ENCODE measurements around the gene PRKN. TPM values are rescaled to one million over a fixed set of nuclear protein-coding genes. Genes with fewer than 3 reads are reported as not detected.

The PRKN gene
- total RNA-seq, 1 experiment from 2014 or later: 0.46 TPM

- Histone ChIP-seq H3K4me3 (ENCODE audit: low read depth in 2 of 2, low read length in 2 of 2) (no peak overlapping the region), H3K36me3 (ENCODE audit: control insufficient read depth, insufficient read depth, low read length) (no peaks in the 10 kb centered on the region), H3K27ac (ENCODE audit: low read length) (no peak overlapping the region), H3K4me1 (ENCODE audit: control insufficient read depth, insufficient read depth, low read length) (no peaks in the 10 kb centered on the region), H3K9me3 (ENCODE audit: control insufficient read depth, insufficient read depth, low read depth, low read length) (no peaks in the 10 kb centered on the region), H3K27me3 (ENCODE audit: control insufficient read depth, insufficient read depth, low read length) (no peaks in the 10 kb centered on the region)
- no peak for DNase-seq (ENCODE audit: low read depth, low spot score)
- POLR2A ChIA-PET: no interaction called here
- BruUV-seq (replicated peaks): no TSS peak
- CTCF ChIA-PET: interaction anchor here (0.7 kb wide), 1 partner anchor 180 kb away, joined by 3 read pairs; no protein-coding TSS in a partner anchor
- intact Hi-C loops (cut with micrococcal nuclease; ENCODE audit: unreplicated experiment) (no loop called here), in situ Hi-C loops (cut with HindIII; ENCODE audit: low pct_unique_long_range_greater_than_20kb, low sequenced_read_pairs) (no loop called here)
- no peak for TF ChIP-seq SIN3A (IDR thresholded peaks at IDR 0.05; ENCODE audit: borderline replicate concordance, insufficient read depth, low read depth, low read length)
- TF ChIP-seq REST (IDR thresholded peaks at IDR 0.05; ENCODE audit: insufficient read depth in 1 of 2, low read depth in 2 of 2, low read length in 1 of 2): no peak
- no peak for TF ChIP-seq POLR2AphosphoS5 (IDR thresholded peaks at IDR 0.05; ENCODE audit: low read depth, low read length)
- TF ChIP-seq TCF7L2 (IDR thresholded peaks at IDR 0.05; ENCODE audit: low read depth, low read length): no peak
- TF ChIP-seq CTCF (IDR thresholded peaks at IDR 0.05): no peak
- ATAC-seq: no peak
Observed at GRCh38 chr6:161744211-161745067, 983.1 kb downstream of the PRKN start.

- CTCF ChIA-PET: interaction anchor here (0.7 kb wide), 1 partner anchor 181 kb away, joined by 3 read pairs; no protein-coding TSS in a partner anchor
- no peak for DNase-seq (ENCODE audit: low read depth, low spot score)
Observed at GRCh38 chr6:161743509-161744178, 983.9 kb downstream of the PRKN start.

More at GRCh38 chr6:161743509-161744178, 983.9 kb downstream of the PRKN start:
- Histone ChIP-seq H3K9me3 (ENCODE audit: control insufficient read depth, insufficient read depth, low read depth, low read length) (no peaks in the 10 kb centered on the region), H3K36me3 (ENCODE audit: control insufficient read depth, insufficient read depth, low read length) (no peaks in the 10 kb centered on the region), H3K27ac (ENCODE audit: low read length) (no peak overlapping the region), H3K4me3 (ENCODE audit: low read depth in 2 of 2, low read length in 2 of 2) (no peak overlapping the region), H3K27me3 (ENCODE audit: control insufficient read depth, insufficient read depth, low read length) (no peaks in the 10 kb centered on the region), H3K4me1 (ENCODE audit: control insufficient read depth, insufficient read depth, low read length) (no peaks in the 10 kb centered on the region)
- intact Hi-C loops (cut with micrococcal nuclease; ENCODE audit: unreplicated experiment): no loop called here
- POLR2A ChIA-PET: no interaction called here
- TF ChIP-seq TCF7L2 (IDR thresholded peaks at IDR 0.05; ENCODE audit: low read depth, low read length) (no peak), SIN3A (IDR thresholded peaks at IDR 0.05; ENCODE audit: borderline replicate concordance, insufficient read depth, low read depth, low read length) (no peak), REST (IDR thresholded peaks at IDR 0.05; ENCODE audit: insufficient read depth in 1 of 2, low read depth in 2 of 2, low read length in 1 of 2) (no peak), CTCF (IDR thresholded peaks at IDR 0.05) (no peak), POLR2AphosphoS5 (IDR thresholded peaks at IDR 0.05; ENCODE audit: low read depth, low read length) (no peak)
- in situ Hi-C loops (cut with HindIII; ENCODE audit: low pct_unique_long_range_greater_than_20kb, low sequenced_read_pairs): no loop called here
- ATAC-seq: no peak
- no TSS peak for BruUV-seq (replicated peaks)
